ENCODE measurements around the gene SLC34A1.

The SLC34A1 gene

GRCh38 chr5:177438468-177438867 is 54.2 kb downstream of the SLC34A1 start:
- no peak for TF ChIP-seq CTCF (IDR thresholded peaks at IDR 0.05; ENCODE audit: low read depth, low read length, missing control alignments)
- H3K4me3 ChIP-seq (replicated peaks; ENCODE audit: low read depth, low read length): no peak overlapping the region
- no peak for DNase-seq (ENCODE audit: extremely low read depth, low read depth)

DNA sequence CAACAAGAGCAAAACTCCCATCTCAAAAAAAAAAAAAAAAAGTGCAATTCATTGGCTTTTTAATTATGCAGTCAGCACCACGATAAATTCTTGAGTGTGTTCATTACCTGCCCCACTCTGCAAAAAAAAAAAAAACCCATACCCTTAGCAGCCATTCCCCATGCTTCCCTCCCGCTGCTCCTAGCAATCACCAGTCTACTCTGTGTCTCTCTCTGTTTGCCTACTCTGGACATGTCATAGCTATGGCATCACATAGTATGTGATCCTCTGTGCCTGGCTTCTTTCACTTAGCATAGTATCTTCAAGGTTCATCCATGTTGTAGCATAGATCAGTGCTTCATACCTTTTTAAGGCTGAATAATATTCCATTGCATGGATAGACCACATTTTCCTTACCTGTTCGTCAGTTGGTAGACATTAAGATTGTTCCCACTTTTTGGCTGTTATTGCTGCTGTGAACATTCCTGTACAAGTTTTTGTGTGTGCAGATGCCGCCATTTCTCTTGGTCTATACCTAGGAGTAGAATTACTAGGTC is 55.4 kb downstream of the SLC34A1 start:
- DNase-seq (ENCODE audit: extremely low read depth, low read depth): no peak
- TF ChIP-seq CTCF (IDR thresholded peaks at IDR 0.05; ENCODE audit: low read depth, low read length, missing control alignments): no peak
- H3K4me3 ChIP-seq (replicated peaks; ENCODE audit: low read depth, low read length): no peak overlapping the region

DNA sequence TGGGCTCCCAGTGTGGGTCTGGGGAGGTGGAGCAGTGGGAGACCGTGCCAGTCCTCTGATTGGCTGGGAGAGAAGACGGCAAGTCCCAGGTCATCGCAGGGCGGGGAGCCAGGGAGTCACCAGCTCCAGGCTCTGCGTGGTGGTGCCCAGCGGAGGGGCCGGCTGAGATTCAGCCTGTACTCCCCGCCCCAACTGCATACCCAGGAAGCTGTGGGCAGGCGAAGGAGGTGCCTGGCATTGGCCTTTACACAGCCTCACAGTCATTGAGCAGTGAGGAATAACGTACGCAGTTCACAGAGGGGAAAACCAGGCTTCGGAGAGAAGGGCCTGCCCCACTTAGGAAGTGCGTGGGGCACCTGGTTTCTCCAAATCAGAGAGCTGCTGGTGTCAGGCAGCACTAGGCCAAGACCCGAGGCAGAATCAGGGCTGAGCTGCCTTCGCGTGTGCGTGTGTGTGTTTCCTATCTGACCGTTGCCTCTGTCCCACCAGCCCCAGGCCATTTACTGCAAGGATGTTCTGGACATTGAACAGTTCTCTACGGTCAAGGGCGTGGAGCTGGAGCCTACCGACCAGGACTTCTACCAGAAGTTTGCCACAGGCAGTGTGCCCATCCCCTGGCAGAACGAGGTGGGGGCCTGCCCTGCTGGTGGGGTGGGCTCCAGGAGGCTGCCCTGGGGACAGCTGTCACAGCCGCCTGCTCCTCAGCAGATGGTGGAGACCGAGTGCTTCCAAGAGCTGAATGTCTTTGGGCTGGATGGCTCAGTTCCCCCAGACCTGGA is 56.2 kb downstream of the SLC34A1 start:
- no peak for DNase-seq (ENCODE audit: extremely low read depth, low read depth)
- no peak overlapping the region for H3K4me3 ChIP-seq (replicated peaks; ENCODE audit: low read depth, low read length)
- no peak for TF ChIP-seq CTCF (IDR thresholded peaks at IDR 0.05; ENCODE audit: low read depth, low read length, missing control alignments)

DNA sequence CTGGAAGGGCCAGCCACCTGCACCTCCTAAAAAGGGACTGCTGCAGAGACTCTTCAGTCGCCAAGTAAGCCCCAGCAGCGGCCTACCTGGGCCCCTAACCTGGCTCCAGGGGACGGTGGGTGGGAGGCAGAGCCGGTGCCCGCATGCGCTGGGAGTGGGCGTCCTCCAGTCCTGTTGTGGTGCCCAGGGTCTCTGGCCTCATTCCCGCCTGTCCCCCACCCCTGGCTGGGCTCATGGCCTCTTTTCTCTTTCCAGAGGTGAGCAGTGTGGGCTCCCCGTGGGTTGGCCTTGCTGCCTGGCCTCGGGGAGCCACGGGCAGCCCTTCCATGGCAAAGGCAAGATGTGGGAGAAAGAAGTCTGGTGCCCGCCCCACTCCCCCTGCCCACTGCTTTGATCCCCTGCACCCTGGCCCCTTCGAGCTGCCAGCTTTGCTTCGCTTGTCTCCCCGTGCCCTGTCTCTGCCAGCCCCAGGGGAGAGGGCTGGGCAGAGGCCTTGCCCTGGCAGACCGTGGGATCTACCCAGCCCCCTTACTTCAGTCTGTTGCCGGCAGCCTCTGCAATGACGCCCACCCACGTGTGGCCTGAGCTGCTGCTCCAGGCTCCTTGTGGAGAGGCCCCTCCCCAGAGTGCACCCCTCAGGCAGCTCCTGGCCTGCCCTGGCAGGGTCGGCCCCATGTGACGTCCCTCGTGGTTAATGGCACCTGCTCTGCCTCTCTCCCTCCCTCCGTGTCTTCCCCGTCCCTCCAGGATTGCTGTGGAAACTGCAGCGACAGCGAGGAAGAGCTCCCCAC is 57.0 kb downstream of the SLC34A1 start:
- DNase-seq (ENCODE audit: extremely low read depth, low read depth): no peak
- no peak for TF ChIP-seq CTCF (IDR thresholded peaks at IDR 0.05; ENCODE audit: low read depth, low read length, missing control alignments)
- H3K4me3 ChIP-seq (replicated peaks; ENCODE audit: low read depth, low read length): no peak overlapping the region

DNA sequence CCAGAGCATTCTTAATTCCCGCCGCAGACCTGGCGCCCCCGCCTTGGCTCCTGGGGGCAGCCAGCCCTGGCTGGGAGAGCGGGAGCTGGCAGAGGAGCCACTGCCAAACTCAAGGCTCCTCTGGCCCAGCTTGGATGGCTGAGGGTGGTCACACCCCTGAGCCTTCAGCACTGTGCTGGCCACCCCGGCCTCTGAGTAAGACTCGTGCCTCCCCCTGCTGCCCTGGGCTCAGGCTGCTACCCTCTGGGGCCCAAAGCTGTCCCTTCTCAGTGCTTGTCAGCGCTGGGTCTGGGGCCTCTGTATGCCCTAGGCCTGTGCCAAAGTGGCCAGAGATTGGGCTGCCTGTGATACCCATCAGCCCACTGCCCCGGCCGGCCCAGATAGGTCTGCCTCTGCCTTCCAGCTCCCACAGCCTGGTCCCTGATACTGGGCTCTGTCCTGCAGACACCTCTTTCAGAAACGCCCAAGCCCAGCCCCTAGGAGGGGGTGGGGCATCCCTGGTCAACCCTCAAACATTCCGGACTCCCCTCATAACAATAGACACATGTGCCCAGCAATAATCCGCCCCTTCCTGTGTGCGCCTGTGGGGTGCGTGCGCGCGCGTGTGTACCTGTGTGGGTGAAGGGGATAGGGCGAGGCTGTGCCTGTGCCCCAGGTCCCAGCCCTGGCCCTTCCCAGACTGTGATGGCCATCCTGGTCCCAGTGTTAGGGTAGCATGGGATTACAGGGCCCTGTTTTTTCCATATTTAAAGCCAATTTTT is 58.0 kb downstream of the SLC34A1 start:
- H3K4me3 ChIP-seq (replicated peaks; ENCODE audit: low read depth, low read length): no peak overlapping the region
- no peak for TF ChIP-seq CTCF (IDR thresholded peaks at IDR 0.05; ENCODE audit: low read depth, low read length, missing control alignments)
- DNase-seq (ENCODE audit: extremely low read depth, low read depth): no peak

DNA sequence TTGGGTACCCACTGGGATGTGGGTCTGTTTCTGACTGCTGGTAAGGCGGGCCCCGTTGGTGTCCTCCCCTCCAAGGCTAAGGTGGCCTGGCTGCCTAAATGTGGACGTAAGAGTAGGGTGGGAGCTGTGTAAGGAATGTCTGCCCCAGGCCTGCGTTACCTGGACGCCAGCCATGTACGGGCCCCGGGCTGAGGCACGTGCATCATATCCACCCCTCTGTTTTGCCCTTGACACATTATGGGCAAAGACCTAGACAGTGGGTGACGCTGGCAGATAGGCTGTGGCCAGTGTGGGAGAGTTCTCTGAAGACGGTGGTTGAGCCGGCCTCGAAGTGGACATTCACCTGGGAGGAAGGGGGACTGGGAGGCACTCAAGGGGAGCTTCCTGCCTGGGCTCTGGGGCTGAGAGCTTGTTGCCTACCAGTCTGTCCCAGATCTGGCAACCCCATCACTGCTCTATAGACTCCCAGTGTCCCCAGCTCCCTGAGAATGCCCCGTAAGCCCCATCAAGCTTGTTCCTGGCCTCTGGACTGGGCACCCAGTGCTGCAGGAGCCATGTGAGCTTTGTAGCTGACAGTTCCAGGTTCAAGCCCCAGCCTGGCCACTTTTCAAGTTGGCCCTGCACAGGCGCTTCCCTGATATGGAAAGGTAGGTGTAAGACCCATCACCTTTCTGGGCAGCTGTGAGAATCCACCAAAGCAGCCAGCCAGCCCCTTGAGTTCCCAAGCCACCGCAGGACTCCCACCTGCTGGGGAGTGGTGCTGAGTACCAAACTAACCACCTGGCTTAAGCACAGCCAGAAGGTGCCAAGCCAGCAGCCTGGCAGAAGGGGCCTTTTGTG is 59.1 kb downstream of the SLC34A1 start:
- no peak for DNase-seq (ENCODE audit: extremely low read depth, low read depth)
- H3K4me3 ChIP-seq (replicated peaks; ENCODE audit: low read depth, low read length): no peak overlapping the region
- no peak for TF ChIP-seq CTCF (IDR thresholded peaks at IDR 0.05; ENCODE audit: low read depth, low read length, missing control alignments)
